Measurements from ENCODE around the gene TNNT1.
"Not testable (repeated sequence)": the region's sequence is repeated elsewhere in the genome, so short reads cannot be mapped to it uniquely, and the experiment has no call there.

TNNT1 gene

DNA sequence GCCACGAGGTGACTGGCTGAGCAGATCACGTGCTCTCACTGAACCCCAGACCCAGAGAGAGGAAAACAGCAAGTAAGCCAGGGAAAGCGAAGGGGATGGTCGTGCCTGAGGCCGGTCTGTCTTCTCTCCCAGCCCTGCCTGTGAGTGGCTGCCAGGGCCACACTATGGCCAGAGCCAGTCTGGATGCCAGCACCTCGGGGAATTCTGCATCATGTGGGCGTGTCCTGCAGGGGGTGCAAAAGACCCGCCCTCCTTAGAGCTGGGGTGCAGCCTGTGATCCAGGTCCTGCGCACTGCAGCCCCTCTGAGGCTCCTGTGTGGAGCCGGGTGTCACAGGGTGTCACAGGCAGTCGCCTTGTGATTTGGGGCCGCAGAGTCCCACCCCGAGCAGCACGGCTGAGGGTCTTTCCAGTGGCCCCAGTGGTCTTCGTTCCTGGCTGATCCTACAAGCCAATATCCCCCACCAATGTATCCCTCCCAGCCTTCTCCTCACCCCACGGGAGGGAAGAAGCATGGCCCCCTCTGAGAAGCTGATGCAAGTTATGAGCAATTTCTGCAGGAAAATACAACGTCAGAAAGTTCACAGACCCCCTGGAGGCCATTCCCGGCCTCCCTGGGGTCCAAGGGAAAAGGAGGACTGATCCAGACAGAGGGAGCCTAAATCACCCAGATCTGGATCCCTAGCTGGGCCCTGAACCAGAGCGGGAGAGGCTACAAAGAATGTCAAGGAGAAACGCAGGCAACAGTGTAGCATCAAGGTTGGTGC, 39.3 kb downstream of the TNNT1 start:
- H3K27me3 ChIP-seq (ENCODE audit: low read depth, low read length) = no peaks in the 10 kb centered on the region
- H3K9me3 ChIP-seq (ENCODE audit: insufficient read depth, low read length) = no peaks in the 10 kb centered on the region
- no peak overlapping the region for H2AFZ ChIP-seq (ENCODE audit: low read depth, low read length)
- H3K4me1 ChIP-seq (ENCODE audit: low read length) = peaks cover 4% of the 10 kb centered on the region; the same call in 1 of the 2 replicates
- no peak overlapping the region for H3K9ac ChIP-seq (ENCODE audit: low read length)
- peaks cover 31% of the 10 kb centered on the region for H3K79me2 ChIP-seq (ENCODE audit: low read length)
- TF ChIP-seq CTCF (IDR thresholded peaks at IDR 0.05; ENCODE audit: low read depth, low read length) = no peak
- no peak for TF ChIP-seq EZH2phosphoT487 (IDR thresholded peaks at IDR 0.05; ENCODE audit: low read depth)
- no peak overlapping the region for H3K27ac ChIP-seq (ENCODE audit: low read length)
- no peak overlapping the region for H3K4me3 ChIP-seq (ENCODE audit: low read length)
- H3K36me3 ChIP-seq (replicated peaks; ENCODE audit: low read depth, low read length) = peaks cover 2% of the 10 kb centered on the region
- peaks cover 34% of the 10 kb centered on the region for H4K20me1 ChIP-seq (ENCODE audit: insufficient read depth, low read length)
- no peak overlapping the region for H3K4me2 ChIP-seq (ENCODE audit: low read length)

DNA sequence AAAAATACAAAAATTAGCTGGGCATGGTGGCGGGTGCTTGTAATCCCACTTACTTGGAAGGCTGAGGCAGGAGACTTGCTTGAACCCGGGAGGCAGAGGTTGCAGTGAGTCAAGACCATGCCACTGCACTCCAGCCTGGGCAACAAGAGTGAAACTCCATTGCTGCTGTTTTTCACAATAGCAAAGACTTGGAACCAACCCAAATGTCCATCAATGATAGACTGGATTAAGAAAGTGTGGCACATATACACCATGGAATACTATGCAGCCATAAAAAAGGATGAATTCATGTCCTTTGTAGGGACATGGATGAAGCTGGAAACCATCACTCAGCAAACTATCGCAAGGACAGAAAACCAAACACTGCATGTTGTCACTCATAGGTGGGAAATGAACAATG, 41.8 kb downstream of the TNNT1 start:
- not testable (repeated sequence) for H3K79me2 ChIP-seq (ENCODE audit: low read length); H3K27me3 ChIP-seq (ENCODE audit: low read depth, low read length)
- peaks cover 13% of the 10 kb centered on the region for H3K36me3 ChIP-seq (replicated peaks; ENCODE audit: low read depth, low read length)

DNA sequence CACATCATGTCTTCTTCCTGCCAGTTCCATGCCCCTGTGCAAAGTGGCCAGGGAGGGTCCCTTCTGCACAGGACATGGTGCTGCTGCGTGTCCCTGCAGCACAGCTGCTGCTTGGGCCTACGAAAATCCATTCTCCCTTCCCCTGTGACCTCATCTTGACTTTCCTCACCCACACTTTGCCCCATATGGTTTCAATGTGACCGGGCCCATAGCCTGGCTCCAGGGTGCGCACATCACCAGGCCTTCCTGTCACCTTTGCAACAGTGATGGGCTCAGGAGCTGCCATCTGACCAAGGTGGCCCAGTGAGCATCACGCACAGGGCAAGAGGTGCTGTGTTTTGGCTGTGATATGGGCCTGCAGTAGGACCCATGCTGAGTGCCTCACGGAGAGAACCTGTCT, 42.4 kb downstream of the TNNT1 start:
- no peak overlapping the region for H3K27ac ChIP-seq (ENCODE audit: low read length)
- H3K4me1 ChIP-seq (ENCODE audit: low read length) = no peaks in the 10 kb centered on the region
- TF ChIP-seq EZH2phosphoT487 (IDR thresholded peaks at IDR 0.05; ENCODE audit: low read depth) (no peak), CTCF (IDR thresholded peaks at IDR 0.05; ENCODE audit: low read depth, low read length) (no peak)
- H2AFZ ChIP-seq (ENCODE audit: low read depth, low read length) = no peak overlapping the region
- no peaks in the 10 kb centered on the region for H3K9me3 ChIP-seq (ENCODE audit: insufficient read depth, low read length)
- H3K79me2 ChIP-seq (ENCODE audit: low read length) = peaks cover 4% of the 10 kb centered on the region; the same call in 1 of the 2 replicates
- no peaks in the 10 kb centered on the region for H3K27me3 ChIP-seq (ENCODE audit: low read depth, low read length)
- H3K9ac ChIP-seq (ENCODE audit: low read length) = no peak overlapping the region
- peaks cover 7% of the 10 kb centered on the region; the same call in 1 of the 2 replicates for H4K20me1 ChIP-seq (ENCODE audit: insufficient read depth, low read length)
- no peak overlapping the region for H3K4me3 ChIP-seq (ENCODE audit: low read length)
- H3K36me3 ChIP-seq (replicated peaks; ENCODE audit: low read depth, low read length) = peaks cover 13% of the 10 kb centered on the region
- no peak overlapping the region for H3K4me2 ChIP-seq (ENCODE audit: low read length)

More for the DNA sequence above, 41.8 kb downstream of the TNNT1 start:
- H3K9me3 ChIP-seq (ENCODE audit: insufficient read depth, low read length); H3K27ac ChIP-seq (ENCODE audit: low read length); H3K4me1 ChIP-seq (ENCODE audit: low read length); H3K4me2 ChIP-seq (ENCODE audit: low read length); H3K9ac ChIP-seq (ENCODE audit: low read length); H2AFZ ChIP-seq (ENCODE audit: low read depth, low read length); H3K4me3 ChIP-seq (ENCODE audit: low read length): not testable (repeated sequence)
- H4K20me1 ChIP-seq (ENCODE audit: insufficient read depth, low read length) = peaks cover 11% of the 10 kb centered on the region; the same call in 1 of the 2 replicates

DNA sequence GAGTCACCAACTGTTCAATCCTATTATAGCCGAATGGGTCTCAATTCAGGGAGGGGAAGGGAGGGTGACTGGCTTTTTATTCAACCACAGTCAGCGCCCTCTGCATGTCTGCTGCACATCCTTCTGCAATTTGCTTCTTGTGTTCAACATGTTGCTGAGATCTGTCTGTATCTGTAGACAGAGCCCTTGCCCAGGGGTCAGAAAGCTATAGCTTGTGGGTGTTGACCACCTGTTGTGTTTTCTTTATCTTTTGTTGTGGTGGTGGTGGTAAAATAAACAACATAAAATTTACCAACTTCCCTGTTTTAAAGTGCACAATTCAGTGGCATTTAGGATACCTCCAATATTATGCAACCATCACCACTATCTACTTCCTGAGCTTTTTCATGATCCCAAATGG, 43.8 kb downstream of the TNNT1 start:
- no peaks in the 10 kb centered on the region for H3K4me1 ChIP-seq (ENCODE audit: low read length)
- H3K27ac ChIP-seq (ENCODE audit: low read length) = no peak overlapping the region
- no peak overlapping the region for H3K4me2 ChIP-seq (ENCODE audit: low read length)
- H3K36me3 ChIP-seq (replicated peaks; ENCODE audit: low read depth, low read length) = peaks cover 16% of the 10 kb centered on the region
- H3K9ac ChIP-seq (ENCODE audit: low read length) = no peak overlapping the region
- H3K27me3 ChIP-seq (ENCODE audit: low read depth, low read length) = no peaks in the 10 kb centered on the region
- TF ChIP-seq CTCF (IDR thresholded peaks at IDR 0.05; ENCODE audit: low read depth, low read length) = no peak
- TF ChIP-seq EZH2phosphoT487 (IDR thresholded peaks at IDR 0.05; ENCODE audit: low read depth) = no peak
- H3K79me2 ChIP-seq (ENCODE audit: low read length) = no peaks in the 10 kb centered on the region
- H3K4me3 ChIP-seq (ENCODE audit: low read length) = no peak overlapping the region
- H4K20me1 ChIP-seq (ENCODE audit: insufficient read depth, low read length) = peaks cover 3% of the 10 kb centered on the region; the same call in 1 of the 2 replicates
- H2AFZ ChIP-seq (ENCODE audit: low read depth, low read length) = no peak overlapping the region
- no peaks in the 10 kb centered on the region for H3K9me3 ChIP-seq (ENCODE audit: insufficient read depth, low read length)
